Mesendoderm (in vitro differentiated cells): ENCODE data around the gene C1orf53.

ENCODE experiments used
- DNase-seq: peaks from one replicate; pipeline ENCODE4 v3.0.0; 2013
- H2AK5ac ChIP-seq: 2 replicates; pipeline ENCODE4 v1.6.1; 2013; ENCODE audit warnings: low read length, inconsistent platforms
- H2BK120ac ChIP-seq: 2 replicates; pipeline ENCODE4 v1.6.1; 2013; ENCODE audit warnings: low read depth, mild to moderate bottlenecking, low read length, moderate library complexity, mixed read lengths
- H2BK15ac ChIP-seq: replicated peaks from 2 replicates; pipeline ENCODE4 v1.6.1; 2013; ENCODE audit warnings: low read depth, mild to moderate bottlenecking, moderate library complexity
- H2BK5ac ChIP-seq: 2 replicates; pipeline ENCODE4 v1.6.1; 2013; ENCODE audit warnings: low read length, inconsistent platforms
- H3K18ac ChIP-seq: 2 replicates; pipeline ENCODE4 v1.6.1; 2013; ENCODE audit warnings: mild to moderate bottlenecking, low read length, mixed read lengths
- H3K23ac ChIP-seq: one replicate; pipeline ENCODE4 v1.6.1; 2013; ENCODE audit warnings: low read length
- H3K27ac ChIP-seq: 2 replicates; pipeline ENCODE4 v1.5.1; 2013; ENCODE audit warnings: low read depth, mild to moderate bottlenecking, inconsistent platforms, low read length, moderate library complexity
- H3K27me3 ChIP-seq: 2 replicates; pipeline ENCODE4 v1.6.1; 2013; ENCODE audit warnings: low read length, control low read depth, mild to moderate bottlenecking, inconsistent platforms; ENCODE audit not compliant: insufficient read depth, poor library complexity
- H3K36me3 ChIP-seq: 2 replicates; pipeline ENCODE4 v1.6.1; 2013; ENCODE audit warnings: low read length, inconsistent platforms; ENCODE audit not compliant: control insufficient read depth, insufficient read depth
- H3K4ac ChIP-seq: one replicate; pipeline ENCODE4 v1.6.1; 2013; ENCODE audit warnings: low read depth, mild to moderate bottlenecking, low read length, moderate library complexity
- H3K4me1 ChIP-seq: 2 replicates; pipeline ENCODE4 v1.6.1; 2013; ENCODE audit warnings: low read depth, low read length, inconsistent platforms; ENCODE audit not compliant: control insufficient read depth
- H3K4me2 ChIP-seq: 2 replicates; pipeline ENCODE4 v1.6.1; 2013; ENCODE audit warnings: low read length
- H3K4me3 ChIP-seq: 2 replicates; pipeline ENCODE4 v1.5.1; 2013; ENCODE audit warnings: mild to moderate bottlenecking, low read length
- H3K56ac ChIP-seq: one replicate; pipeline ENCODE4 v1.6.1; 2013; ENCODE audit warnings: low read length
- H3K79me1 ChIP-seq: 2 replicates; pipeline ENCODE4 v1.6.1; 2013; ENCODE audit warnings: low read length, inconsistent platforms
- H3K79me2 ChIP-seq: 2 replicates; pipeline ENCODE4 v1.6.1; 2013; ENCODE audit warnings: mild to moderate bottlenecking, low read length; ENCODE audit not compliant: control insufficient read depth, insufficient read depth
- H3K9ac ChIP-seq: 2 replicates; pipeline ENCODE4 v1.6.1; 2013; ENCODE audit warnings: low read length, inconsistent platforms
- H4K5ac ChIP-seq: one replicate; pipeline ENCODE4 v1.6.1; 2013; ENCODE audit warnings: low read length
- H4K8ac ChIP-seq: one replicate; pipeline ENCODE4 v1.6.1; 2013; ENCODE audit warnings: low read depth, mild to moderate bottlenecking, control low read depth, low read length, moderate library complexity
- WGBS: extraction: QIAGEN DNeasy Blood & Tissue Kit; methylation state at CpG from one replicate; pipeline ENCODE4 v1.1.7; 2013; ENCODE audit warnings: low lambda C conversion rate, missing lambda C conversion rate; ENCODE audit not compliant: insufficient coverage; ENCODE audit errors: extremely low coverage; 5-methylcytosine and 5-hydroxymethylcytosine counted together

The C1orf53 gene

DNA sequence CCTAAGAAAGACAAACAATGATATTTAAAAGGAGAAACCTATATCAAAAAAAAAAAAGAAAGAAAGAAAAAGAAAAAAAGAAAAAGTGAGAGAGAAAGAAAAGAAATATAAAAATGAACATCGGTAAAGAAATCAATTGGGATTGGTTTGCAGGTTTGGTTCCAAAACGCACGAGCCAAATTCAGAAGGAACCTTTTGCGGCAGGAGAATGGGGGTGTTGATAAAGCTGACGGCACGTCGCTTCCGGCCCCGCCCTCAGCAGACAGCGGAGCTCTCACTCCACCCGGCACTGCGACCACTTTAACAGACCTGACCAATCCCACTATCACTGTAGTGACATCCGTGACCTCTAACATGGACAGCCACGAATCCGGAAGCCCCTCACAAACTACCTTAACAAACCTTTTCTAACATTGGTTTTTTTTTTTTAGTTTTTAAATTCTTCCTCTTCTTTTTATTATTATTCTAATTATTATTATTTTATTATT is 26.5 kb downstream of the C1orf53 start:
- no peak overlapping the region for H3K9ac ChIP-seq
- no peak overlapping the region for H2BK5ac ChIP-seq
- H3K79me2 ChIP-seq: no peaks in the 10 kb centered on the region
- no peaks in the 10 kb centered on the region for H3K27me3 ChIP-seq
- peak overlapping the region; percentile 31 for H3K4ac ChIP-seq
- H2AK5ac ChIP-seq: no peak overlapping the region
- no peaks in the 10 kb centered on the region for H3K36me3 ChIP-seq
- no peaks in the 10 kb centered on the region for H3K79me1 ChIP-seq
- no peaks in the 10 kb centered on the region for H3K4me1 ChIP-seq
- H3K4me2 ChIP-seq: peak overlapping the region; percentile 16
- DNase-seq: no peak
- no peak overlapping the region for H3K4me3 ChIP-seq
- no peak overlapping the region for H4K8ac ChIP-seq
- H3K18ac ChIP-seq: no peak overlapping the region
- no CpG with 5 or more reads among the region's 15 CpGs for WGBS
- no peak overlapping the region for H2BK120ac ChIP-seq
- no peak overlapping the region for H3K27ac ChIP-seq
- no peak overlapping the region for H3K23ac ChIP-seq
- no peak overlapping the region for H4K5ac ChIP-seq
- H2BK15ac ChIP-seq: no peak overlapping the region
- peak overlapping the region; percentile 31 for H3K56ac ChIP-seq

DNA sequence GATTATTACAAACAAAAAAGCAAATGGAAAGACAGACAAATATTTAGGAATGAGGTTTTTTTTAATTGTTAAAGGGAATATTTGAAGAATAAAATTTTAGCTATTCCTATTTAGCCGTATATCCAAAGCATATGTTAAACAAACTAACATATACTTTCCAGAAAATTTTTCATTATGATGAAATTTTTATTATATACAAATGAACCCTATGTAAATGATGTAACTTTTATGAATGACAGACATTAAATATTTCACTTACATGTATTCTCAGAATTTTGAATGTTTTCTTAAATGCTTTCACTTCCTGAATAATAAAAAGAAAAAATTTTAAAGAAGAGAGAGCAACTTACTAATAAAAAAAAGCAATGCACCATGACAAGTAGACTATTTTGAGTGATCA is 30.6 kb downstream of the C1orf53 start:
- Histone ChIP-seq H3K27ac (no peak overlapping the region), H4K8ac (no peak overlapping the region), H3K18ac (no peak overlapping the region), H3K4me2 (no peak overlapping the region), H3K79me1 (no peaks in the 10 kb centered on the region), H3K4me1 (no peaks in the 10 kb centered on the region), H2BK120ac (no peak overlapping the region), H4K5ac (no peak overlapping the region), H3K27me3 (no peaks in the 10 kb centered on the region), H2BK15ac (no peak overlapping the region), H3K4me3 (no peak overlapping the region), H2BK5ac (no peak overlapping the region), H3K9ac (no peak overlapping the region), H3K36me3 (no peaks in the 10 kb centered on the region), H3K23ac (no peak overlapping the region), H2AK5ac (no peak overlapping the region), H3K79me2 (no peaks in the 10 kb centered on the region), H3K56ac (no peak overlapping the region), H3K4ac (no peak overlapping the region)
- no peak for DNase-seq
- no CpG with 5 or more reads among the region's 1 CpG for WGBS

GRCh38 chr1:197933647-197934046 is 31.2 kb downstream of the C1orf53 start:
- Histone ChIP-seq H3K36me3 (no peaks in the 10 kb centered on the region), H2BK5ac (no peak overlapping the region), H2BK15ac (no peak overlapping the region), H3K27ac (no peak overlapping the region), H3K27me3 (no peaks in the 10 kb centered on the region), H3K18ac (no peak overlapping the region), H3K4me1 (no peaks in the 10 kb centered on the region), H4K8ac (no peak overlapping the region), H3K79me1 (no peaks in the 10 kb centered on the region), H3K4me3 (no peak overlapping the region), H3K4me2 (no peak overlapping the region), H4K5ac (no peak overlapping the region), H2BK120ac (no peak overlapping the region), H3K9ac (no peak overlapping the region), H3K23ac (no peak overlapping the region), H2AK5ac (no peak overlapping the region), H3K79me2 (no peaks in the 10 kb centered on the region), H3K4ac (no peak overlapping the region), H3K56ac (no peak overlapping the region)
- no CpG with 5 or more reads among the region's 1 CpG for WGBS
- no peak for DNase-seq

- H3K4ac ChIP-seq: no peak overlapping the region
- no peaks in the 10 kb centered on the region for H3K79me1 ChIP-seq
- no peak overlapping the region for H2AK5ac ChIP-seq
- no peaks in the 10 kb centered on the region for H3K79me2 ChIP-seq
- H3K4me1 ChIP-seq: no peaks in the 10 kb centered on the region
- H2BK5ac ChIP-seq: no peak overlapping the region
- no peaks in the 10 kb centered on the region for H3K36me3 ChIP-seq
- no peaks in the 10 kb centered on the region for H3K27me3 ChIP-seq
- no CpG with 5 or more reads among the region's 2 CpGs for WGBS
- H4K5ac ChIP-seq: no peak overlapping the region
- H2BK120ac ChIP-seq: no peak overlapping the region
- no peak overlapping the region for H3K56ac ChIP-seq
- H3K4me3 ChIP-seq: no peak overlapping the region
- H3K9ac ChIP-seq: no peak overlapping the region
- H4K8ac ChIP-seq: no peak overlapping the region
- H3K18ac ChIP-seq: no peak overlapping the region
- H2BK15ac ChIP-seq: no peak overlapping the region
- H3K4me2 ChIP-seq: no peak overlapping the region
- no peak overlapping the region for H3K23ac ChIP-seq
- H3K27ac ChIP-seq: no peak overlapping the region
- DNase-seq: no peak
Observed at GRCh38 chr1:197937381-197937780, 35.0 kb downstream of the C1orf53 start.

DNA sequence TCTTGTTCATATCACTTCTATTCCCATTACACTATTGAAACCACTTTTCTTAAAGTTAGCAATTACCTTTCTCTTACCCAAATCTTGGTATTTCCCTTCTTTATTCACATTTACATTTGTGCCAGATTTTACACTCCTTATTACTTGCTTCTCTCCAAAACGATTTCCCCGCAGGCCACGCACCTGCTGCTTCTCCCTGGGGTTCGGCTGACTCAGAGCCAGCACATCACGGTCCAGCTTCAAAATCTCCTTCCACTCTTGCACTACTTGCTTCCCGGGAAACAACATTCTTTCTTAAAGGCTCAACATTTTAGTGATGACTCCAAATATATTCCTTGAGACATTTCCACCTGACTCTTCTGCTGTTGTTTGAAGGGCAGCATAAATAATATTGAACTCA is 35.5 kb downstream of the C1orf53 start:
- H3K79me1 ChIP-seq: no peaks in the 10 kb centered on the region
- WGBS: no CpG with 5 or more reads among the region's 6 CpGs

More for the DNA sequence above, 35.5 kb downstream of the C1orf53 start:
- Histone ChIP-seq H3K36me3 (no peaks in the 10 kb centered on the region), H2AK5ac (no peak overlapping the region), H3K4me2 (no peak overlapping the region), H2BK15ac (no peak overlapping the region), H3K18ac (no peak overlapping the region), H3K79me2 (no peaks in the 10 kb centered on the region), H3K27ac (no peak overlapping the region), H4K5ac (no peak overlapping the region), H3K4ac (no peak overlapping the region), H3K27me3 (no peaks in the 10 kb centered on the region), H2BK5ac (no peak overlapping the region), H3K23ac (no peak overlapping the region), H4K8ac (no peak overlapping the region), H2BK120ac (no peak overlapping the region), H3K4me1 (no peaks in the 10 kb centered on the region), H3K9ac (no peak overlapping the region), H3K4me3 (no peak overlapping the region), H3K56ac (no peak overlapping the region)
- DNase-seq: no peak
